K562 (cell line): Measurements from ENCODE around the gene TBC1D17. TPM values are rescaled to one million over a fixed set of nuclear protein-coding genes. Genes with fewer than 3 reads are reported as not detected.

Experiments used
- CEBPG ChIP-seq, 3 experiments: fragments of 200-800 bp in 1 of 3; sonication (Bioruptor generic) in 1 of 3; sonication (generic) in 1 of 3; formaldehyde crosslinking in 1 of 3; IDR thresholded peaks in 2 of 3; conservative IDR thresholded peaks in 1 of 3; 2 replicates each; pipeline versions ENCODE4 v1.6.1 to v1.8.0; 2016 to 2022; ENCODE audit warnings: missing compliant biosample characterization in 2 of 3, missing genetic modification characterization in 2 of 3, mild to moderate bottlenecking in 1 of 3, missing genetic modification reagents in 1 of 3
- CREBBP ChIP-seq: IDR thresholded peaks from one replicate; pipeline ENCODE4 v1.6.1; 2012; ENCODE audit warnings: low read depth, mild to moderate bottlenecking, control low read depth, inconsistent platforms, low read length
- EP300 ChIP-seq: IDR thresholded peaks from 2 replicates; pipeline ENCODE4 v1.6.1; 2012; ENCODE audit warnings: low read length, improper control_type of control experiment
- ETV6 ChIP-seq, 3 experiments: fragments of 150-350 bp in 1 of 3; sonication (generic) in 1 of 3; formaldehyde crosslinking in 1 of 3; IDR thresholded peaks; 2 replicates each; pipeline versions ENCODE4 v1.6.1 to v1.8.0; 2014 to 2022; ENCODE audit warnings: borderline replicate concordance in 2 of 3, low read depth in 2 of 3, antibody characterized with exemption in 1 of 3, low read length in 1 of 3, mild to moderate bottlenecking in 1 of 3, missing genetic modification reagents in 1 of 3
- PPARD ChIP-seq: fragments of 250-450 bp; sonication (Bioruptor Pico); IDR thresholded peaks from 2 replicates; pipeline ENCODE4 v1.8.0; 2022; ENCODE audit warnings: inconsistent platforms, mild to moderate bottlenecking, moderate library complexity
- PTRF ChIP-seq: fragments of 450-650 bp; IDR thresholded peaks from 2 replicates; pipeline ENCODE4 v1.6.1; 2016; ENCODE audit warnings: mild to moderate bottlenecking, missing genetic modification characterization, missing compliant biosample characterization
- RB1 ChIP-seq: fragments of 450-650 bp; IDR thresholded peaks from 2 replicates; pipeline ENCODE4 v1.6.1; 2017; ENCODE audit warnings: low read depth, mild to moderate bottlenecking
- RNF2 ChIP-seq: sonication (generic); IDR thresholded peaks from 2 replicates; pipeline ENCODE4 v1.6.1; 2016
- SAP30 ChIP-seq: fragments of 200-600 bp; sonication (generic); IDR thresholded peaks from 2 replicates; pipeline ENCODE4 v1.6.1; 2012; ENCODE audit warnings: borderline replicate concordance, low read depth, mild to moderate bottlenecking, moderate library complexity, low read length, control low read depth, inconsistent platforms; ENCODE audit not compliant: insufficient read depth, poor library complexity, severe bottlenecking
- SMARCC2 ChIP-seq: fragments of 450-650 bp; IDR thresholded peaks from 2 replicates; pipeline ENCODE4 v1.6.1; 2017; ENCODE audit warnings: antibody characterized with exemption, moderate library complexity, mild to moderate bottlenecking, low read depth
- SNIP1 ChIP-seq: fragments of 450-650 bp; IDR thresholded peaks from 2 replicates; pipeline ENCODE4 v1.7.1; 2017; ENCODE audit warnings: low read depth, mild to moderate bottlenecking
- SOX6 ChIP-seq: fragments of 450-650 bp; IDR thresholded peaks from 2 replicates; pipeline ENCODE4 v1.6.1; 2014; ENCODE audit warnings: mild to moderate bottlenecking
- TRIM24 ChIP-seq, 2 experiments: fragments of 450-650 bp; IDR thresholded peaks; 2 replicates each; pipeline ENCODE4 v1.6.1; 2016
- U2AF2 ChIP-seq: fragments of 200-400 bp; formaldehyde crosslinking; optimal IDR thresholded peaks from 2 replicates; pipeline ENCODE3; 2017; ENCODE audit warnings: low read depth, mild to moderate bottlenecking, low read length
- ZNF146 ChIP-seq: IDR thresholded peaks from one replicate; pipeline ENCODE4 v1.6.1; 2018; ENCODE audit warnings: missing compliant biosample characterization; ENCODE audit not compliant: unreplicated experiment
- ZNF282 ChIP-seq: sonication (generic); formaldehyde crosslinking; IDR thresholded peaks from 2 replicates; pipeline ENCODE4 v1.8.1; 2023; ENCODE audit warnings: missing genetic modification reagents
- ZNF436 ChIP-seq: fragments of 250-450, 450-650 bp; sonication (Bioruptor Pico); formaldehyde crosslinking; IDR thresholded peaks from 2 replicates; pipeline ENCODE4 v1.7.0; 2020; ENCODE audit warnings: mild to moderate bottlenecking
- polyA plus RNA-seq, 8 experiments: library from polyadenylated mRNA; depleted of rRNA in 4 of 8; stranded (reverse) in 5 of 8; unstranded in 3 of 8; fragments of >200 nt; fragmentation: Nextera tagmentation in 2 of 8; fragmentation: Illumina TruSeq in 1 of 8; extraction: Ambion mirVana in 2 of 8; extraction: Trizol in 1 of 8; gene quantifications; 2 replicates each; pipeline versions ENCODE4 v1.2.1 to v1.2.3, GENCODE V29; 2011 to 2014; ENCODE audit warnings: inconsistent platforms in 1 of 8, missing spikeins in 1 of 8
- total RNA-seq, 7 experiments: library from RNA; depleted of rRNA in 6 of 7; stranded (reverse); fragments of >200 nt in 6 of 7; fragmentation: Illumina TruSeq in 2 of 7; extraction: Trizol in 2 of 7; gene quantifications; 2 replicates each; pipeline versions ENCODE4 v1.2.1 to v1.2.3, GENCODE V29; 2011 to 2021; ENCODE audit warnings: low replicate concordance in 1 of 7
- TF ChIP-seq, protein P1 (sequence below): fragments of 250-450 bp; sonication (Bioruptor Pico); IDR thresholded peaks from 2 replicates; pipeline ENCODE4 v1.9.0; 2021; ENCODE audit warnings: mild to moderate bottlenecking
- TF ChIP-seq, protein P2 (sequence below), 2 experiments: fragments of 450-650 bp; IDR thresholded peaks; 2 replicates each; pipeline ENCODE4 v1.6.1; 2018; ENCODE audit warnings: mild to moderate bottlenecking in 2 of 2, low read depth in 1 of 2; ENCODE audit not compliant: partially characterized antibody in 2 of 2
- TF ChIP-seq, protein P3 (sequence below): sonication (generic); formaldehyde crosslinking; IDR thresholded peaks from 2 replicates; pipeline ENCODE4 v1.9.0; 2022; ENCODE audit warnings: mild to moderate bottlenecking, missing genetic modification reagents
- TF ChIP-seq, protein P4 (sequence below): IDR thresholded peaks from 2 replicates; pipeline ENCODE4 v1.6.1; 2012; ENCODE audit warnings: low read depth, low read length, improper control_type of control experiment, borderline replicate concordance

Gene TBC1D17
- total and polyA plus RNA-seq, 9 of the 15 experiments (the other 6 are each of a cell fraction or from before 2014, with no cell fraction given) = 0.42 to 16.0 (median 3.8) TPM

DNA sequence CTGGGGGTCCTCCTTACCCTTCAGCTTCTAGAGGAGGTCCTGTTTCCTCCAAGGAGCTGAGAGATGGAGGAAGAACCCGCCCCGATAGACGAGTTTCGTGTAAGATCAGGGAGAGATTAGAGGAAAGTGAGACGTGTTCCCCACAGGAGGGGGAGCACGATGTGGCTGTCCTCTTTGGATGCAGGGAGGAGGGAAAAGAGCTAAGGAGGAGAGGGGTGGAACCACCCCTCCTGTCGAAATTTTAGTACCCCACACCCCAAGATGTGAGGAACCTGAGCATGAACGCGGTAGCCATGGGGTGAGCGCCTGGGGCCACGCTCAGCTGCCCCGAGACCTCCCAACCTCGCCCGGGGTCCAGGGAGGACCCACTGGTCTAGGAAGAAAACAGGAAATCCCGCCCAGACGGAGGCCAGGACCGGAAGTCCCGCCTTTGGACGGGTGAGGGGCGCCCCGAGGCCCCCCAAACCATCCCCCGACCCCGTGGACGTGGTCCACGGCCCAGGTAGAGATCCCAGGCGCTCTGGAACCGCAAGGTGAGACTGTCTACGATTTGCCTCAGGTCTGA lies 1.6 kb upstream of the TBC1D17 start (continued):
- TF ChIP-seq, protein P1, sequence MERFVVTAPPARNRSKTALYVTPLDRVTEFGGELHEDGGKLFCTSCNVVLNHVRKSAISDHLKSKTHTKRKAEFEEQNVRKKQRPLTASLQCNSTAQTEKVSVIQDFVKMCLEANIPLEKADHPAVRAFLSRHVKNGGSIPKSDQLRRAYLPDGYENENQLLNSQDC (CRISPR knock-in tag) = no peak
- TF ChIP-seq CREBBP = no peak
- no peak for TF ChIP-seq SAP30
- no peak for TF ChIP-seq ZNF146 (CRISPR knock-in tag)
- TF ChIP-seq ETV6 (IDR thresholded peaks at IDR 0.05; ENCODE audit: borderline replicate concordance in 1 of 2, low read depth in 2 of 2, low read length in 1 of 2) = peak; percentile 19 to 51; a peak in 1 of 4 replicates
- no peak for TF ChIP-seq ETV6 (CRISPR knock-in tag; IDR thresholded peaks at IDR 0.05; ENCODE audit: borderline replicate concordance)
- no peak for TF ChIP-seq PTRF (tag)
- no peak for TF ChIP-seq RNF2
- TF ChIP-seq RB1 = no peak
- TF ChIP-seq, protein P2, sequence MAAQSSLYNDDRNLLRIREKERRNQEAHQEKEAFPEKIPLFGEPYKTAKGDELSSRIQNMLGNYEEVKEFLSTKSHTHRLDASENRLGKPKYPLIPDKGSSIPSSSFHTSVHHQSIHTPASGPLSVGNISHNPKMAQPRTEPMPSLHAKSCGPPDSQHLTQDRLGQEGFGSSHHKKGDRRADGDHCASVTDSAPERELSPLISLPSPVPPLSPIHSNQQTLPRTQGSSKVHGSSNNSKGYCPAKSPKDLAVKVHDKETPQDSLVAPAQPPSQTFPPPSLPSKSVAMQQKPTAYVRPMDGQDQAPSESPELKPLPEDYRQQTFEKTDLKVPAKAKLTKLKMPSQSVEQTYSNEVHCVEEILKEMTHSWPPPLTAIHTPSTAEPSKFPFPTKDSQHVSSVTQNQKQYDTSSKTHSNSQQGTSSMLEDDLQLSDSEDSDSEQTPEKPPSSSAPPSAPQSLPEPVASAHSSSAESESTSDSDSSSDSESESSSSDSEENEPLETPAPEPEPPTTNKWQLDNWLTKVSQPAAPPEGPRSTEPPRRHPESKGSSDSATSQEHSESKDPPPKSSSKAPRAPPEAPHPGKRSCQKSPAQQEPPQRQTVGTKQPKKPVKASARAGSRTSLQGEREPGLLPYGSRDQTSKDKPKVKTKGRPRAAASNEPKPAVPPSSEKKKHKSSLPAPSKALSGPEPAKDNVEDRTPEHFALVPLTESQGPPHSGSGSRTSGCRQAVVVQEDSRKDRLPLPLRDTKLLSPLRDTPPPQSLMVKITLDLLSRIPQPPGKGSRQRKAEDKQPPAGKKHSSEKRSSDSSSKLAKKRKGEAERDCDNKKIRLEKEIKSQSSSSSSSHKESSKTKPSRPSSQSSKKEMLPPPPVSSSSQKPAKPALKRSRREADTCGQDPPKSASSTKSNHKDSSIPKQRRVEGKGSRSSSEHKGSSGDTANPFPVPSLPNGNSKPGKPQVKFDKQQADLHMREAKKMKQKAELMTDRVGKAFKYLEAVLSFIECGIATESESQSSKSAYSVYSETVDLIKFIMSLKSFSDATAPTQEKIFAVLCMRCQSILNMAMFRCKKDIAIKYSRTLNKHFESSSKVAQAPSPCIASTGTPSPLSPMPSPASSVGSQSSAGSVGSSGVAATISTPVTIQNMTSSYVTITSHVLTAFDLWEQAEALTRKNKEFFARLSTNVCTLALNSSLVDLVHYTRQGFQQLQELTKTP (IDR thresholded peaks at IDR 0.05; ENCODE audit: low read depth in 1 of 2, partially characterized antibody in 2 of 2) = peak in 1 of 2 experiments; percentile 15
- TF ChIP-seq SOX6 = no peak
- TF ChIP-seq SNIP1 = no peak
- TF ChIP-seq SMARCC2 = no peak
- TF ChIP-seq PPARD = no peak
- TF ChIP-seq, protein P3, sequence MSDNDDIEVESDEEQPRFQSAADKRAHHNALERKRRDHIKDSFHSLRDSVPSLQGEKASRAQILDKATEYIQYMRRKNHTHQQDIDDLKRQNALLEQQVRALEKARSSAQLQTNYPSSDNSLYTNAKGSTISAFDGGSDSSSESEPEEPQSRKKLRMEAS (CRISPR knock-in tag) = no peak
- no peak for TF ChIP-seq CEBPG (CRISPR knock-in tag; IDR thresholded peaks at IDR 0.05)
- no peak for TF ChIP-seq CEBPG (tag; conservative IDR thresholded peaks at IDR 0.05 in 1 of 2, IDR thresholded peaks at IDR 0.05 in 1 of 2)
- TF ChIP-seq ZNF282 = no peak
- no peak for TF ChIP-seq U2AF2
- TF ChIP-seq, protein P4, sequence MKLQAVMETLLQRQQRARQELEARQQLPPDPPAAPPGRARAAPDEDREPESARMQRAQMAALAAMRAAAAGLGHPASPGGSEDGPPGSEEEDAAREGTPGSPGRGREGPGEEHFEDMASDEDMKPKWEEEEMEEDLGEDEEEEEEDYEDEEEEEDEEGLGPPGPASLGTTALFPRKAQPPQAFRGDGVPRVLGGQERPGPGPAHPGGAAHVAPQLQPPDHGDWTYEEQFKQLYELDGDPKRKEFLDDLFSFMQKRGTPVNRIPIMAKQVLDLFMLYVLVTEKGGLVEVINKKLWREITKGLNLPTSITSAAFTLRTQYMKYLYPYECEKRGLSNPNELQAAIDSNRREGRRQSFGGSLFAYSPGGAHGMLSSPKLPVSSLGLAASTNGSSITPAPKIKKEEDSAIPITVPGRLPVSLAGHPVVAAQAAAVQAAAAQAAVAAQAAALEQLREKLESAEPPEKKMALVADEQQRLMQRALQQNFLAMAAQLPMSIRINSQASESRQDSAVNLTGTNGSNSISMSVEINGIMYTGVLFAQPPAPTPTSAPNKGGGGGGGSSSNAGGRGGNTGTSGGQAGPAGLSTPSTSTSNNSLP = no peak
- no peak for TF ChIP-seq TRIM24 (IDR thresholded peaks at IDR 0.05)
- no peak for TF ChIP-seq ZNF436 (CRISPR knock-in tag)
- TF ChIP-seq EP300 = no peak
